Coronary artery (tissue), 2 donors: Measurements from ENCODE around the gene NECTIN2.

Experiments used
- DNase-seq: peaks from one replicate; pipeline ENCODE4 v3.0.0-alpha.2; 2017; ENCODE audit warnings: low spot score
- H3K27ac ChIP-seq, 2 donors: fragments of 200-600 bp; sonication (generic); one replicate each; pipeline ENCODE4 v1.5.1; 2016 to 2019
- H3K4me3 ChIP-seq: fragments of 200-600 bp; sonication (generic); 2 replicates; pipeline ENCODE4 v1.5.1; 2016; ENCODE audit warnings: mild to moderate bottlenecking, moderate library complexity
- CTCF ChIP-seq: fragments of 200-600 bp; sonication (generic); IDR thresholded peaks from one replicate; pipeline ENCODE4 v1.5.1; 2019; ENCODE audit warnings: antibody characterized with exemption

Gene NECTIN2

GRCh38 chr19:44894052-44894400 lies 47.9 kb downstream of the NECTIN2 start:
- DNase-seq, result no peak
- Histone ChIP-seq H3K27ac (no peak overlapping the region), H3K4me3 (no peak overlapping the region)
- TF ChIP-seq CTCF, result no peak

GRCh38 chr19:44894946-44895345 lies 48.8 kb downstream of the NECTIN2 start:
- H3K27ac ChIP-seq, result no peak overlapping the region
- DNase-seq, result no peak
- no peak for TF ChIP-seq CTCF
- no peak overlapping the region for H3K4me3 ChIP-seq

- no peak overlapping the region for H3K4me3 ChIP-seq
- no peak for DNase-seq
- H3K27ac ChIP-seq, result no peak overlapping the region
- TF ChIP-seq CTCF, result no peak
Measured at GRCh38 chr19:44897835-44898234, 51.7 kb downstream of the NECTIN2 start.

GRCh38 chr19:44900328-44901244 lies 54.5 kb downstream of the NECTIN2 start:
- TF ChIP-seq CTCF, result no peak
- H3K4me3 ChIP-seq, result no peak overlapping the region
- no peak for DNase-seq

GRCh38 chr19:44903216-44903601 lies 57.1 kb downstream of the NECTIN2 start:
- no peak for TF ChIP-seq CTCF
- Histone ChIP-seq H3K4me3 (no peak overlapping the region), H3K27ac (no peak overlapping the region)
- no peak for DNase-seq

More at GRCh38 chr19:44900328-44901244, 54.5 kb downstream of the NECTIN2 start:
- H3K27ac ChIP-seq, result no peak overlapping the region

GRCh38 chr19:44903602-44904425 lies 57.7 kb downstream of the NECTIN2 start:
- Histone ChIP-seq H3K4me3 (no peak overlapping the region), H3K27ac (no peak overlapping the region)
- peak; percentile 94 for TF ChIP-seq CTCF
- DNase-seq, result peak; percentile 84
